SU-DHL-6 (cell line): ENCODE data around the gene FAM98C.

Source experiments
- CTCF ChIP-seq: fragments of 200-600 bp; sonication (generic); IDR thresholded peaks from one replicate; pipeline ENCODE4 v1.5.1; 2017; ENCODE audit warnings: antibody characterized with exemption, mild to moderate bottlenecking, low read length, moderate library complexity; ENCODE audit not compliant: insufficient read depth, poor library complexity, severe bottlenecking
- EZH2phosphoT487 ChIP-seq: fragments of 200-600 bp; sonication (generic), shearing (Covaris generic); conservative IDR thresholded peaks from 2 replicates; pipeline ENCODE4 v1.6.1; 2018; ENCODE audit warnings: mild to moderate bottlenecking, antibody characterized with exemption, low read length, moderate library complexity, mixed read lengths

GRCh38 chr19:38378866-38379265 lies 24.0 kb upstream of the FAM98C start:
- no peak for TF ChIP-seq CTCF
- no peak for TF ChIP-seq EZH2phosphoT487
